Erythroblast (primary cell): Measurements from ENCODE around the gene KRTAP3-2.

Source experiments
- DNase-seq, 2 experiments: peaks; one replicate each; lab custom pipeline; 2025; lab: John Stamatoyannopoulos, UW
- GATA1 ChIP-seq: IDR thresholded peaks from 2 replicates; pipeline ENCODE4 v1.6.1; 2011; ENCODE audit warnings: low read depth, mild to moderate bottlenecking, control low read depth, low read length, moderate library complexity
- POLR2A ChIP-seq: IDR thresholded peaks from 2 replicates; pipeline ENCODE4 v1.6.1; 2011; ENCODE audit warnings: mild to moderate bottlenecking, low read length

KRTAP3-2 gene

GRCh38 chr17:41016578-41017215 lies 17.0 kb upstream of the KRTAP3-2 start:
- TF ChIP-seq GATA1 (no peak), POLR2A (no peak)
- no peak for DNase-seq

- TF ChIP-seq GATA1 (no peak), POLR2A (no peak)
- no peak for DNase-seq
Observed at GRCh38 chr17:41015454-41015853, 15.7 kb upstream of the KRTAP3-2 start.

GRCh38 chr17:41013606-41014005 lies 13.9 kb upstream of the KRTAP3-2 start:
- TF ChIP-seq POLR2A: no peak
- no peak for TF ChIP-seq GATA1
- DNase-seq: no peak

- TF ChIP-seq GATA1 (no peak), POLR2A (no peak)
- no peak for DNase-seq
Observed at GRCh38 chr17:41013181-41013580, 13.5 kb upstream of the KRTAP3-2 start.

- DNase-seq: no peak
- TF ChIP-seq POLR2A (no peak), GATA1 (no peak)
Observed at GRCh38 chr17:41012326-41013120, 12.8 kb upstream of the KRTAP3-2 start.

GRCh38 chr17:41010441-41010840 lies 10.7 kb upstream of the KRTAP3-2 start:
- no peak for TF ChIP-seq GATA1
- no peak for DNase-seq

DNA sequence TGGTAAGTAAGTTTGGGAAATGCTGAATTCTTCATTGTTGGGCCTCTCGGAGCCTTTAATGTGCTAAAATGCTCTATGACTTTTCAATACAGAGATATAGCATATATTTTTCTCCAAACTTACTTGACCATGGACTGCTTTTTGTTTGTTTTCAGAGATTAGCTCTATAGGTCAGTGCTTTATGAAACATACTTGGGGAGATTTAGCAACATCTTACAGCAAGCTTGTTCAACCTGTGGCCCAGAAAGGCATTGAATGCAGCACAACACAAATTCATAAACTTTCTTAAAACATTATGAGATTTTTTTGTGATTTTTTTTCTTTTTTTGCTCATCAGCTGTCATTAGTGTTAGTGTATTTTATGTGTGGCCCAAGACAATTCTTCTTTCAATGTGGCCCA lies 10.2 kb upstream of the KRTAP3-2 start:
- TF ChIP-seq GATA1 (no peak), POLR2A (no peak)

DNA sequence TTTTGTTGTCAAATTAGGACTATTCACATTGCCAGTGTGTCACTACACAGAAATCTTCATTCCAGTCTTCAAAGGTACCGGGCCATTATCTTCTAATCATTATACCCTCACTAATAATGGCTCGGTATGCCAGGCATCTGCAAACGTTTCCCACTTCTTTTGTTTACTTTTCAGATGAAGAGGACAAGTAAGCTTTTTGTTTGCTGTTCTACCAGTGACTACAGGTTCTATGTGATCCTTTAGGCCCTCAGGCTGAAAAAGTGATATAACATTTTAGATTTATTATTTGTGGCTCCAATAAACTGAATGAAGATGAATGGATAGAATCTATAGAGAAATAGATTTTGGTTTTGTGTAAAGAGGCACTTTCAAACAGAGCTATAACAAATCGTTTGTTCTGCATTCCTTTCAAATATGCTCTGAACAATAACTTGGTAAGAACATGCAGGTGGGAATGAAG lies 9.6 kb upstream of the KRTAP3-2 start:
- no peak for DNase-seq
- TF ChIP-seq POLR2A (no peak), GATA1 (no peak)

More for the DNA sequence above, 10.2 kb upstream of the KRTAP3-2 start:
- no peak for DNase-seq

GRCh38 chr17:41008811-41009210 lies 9.1 kb upstream of the KRTAP3-2 start, which contains the start of gene KRTAP3-1:
Gene KRTAP3-1 (minus strand): TSS chr17:41009128. CDS start chr17:41009074, 54 bp downstream.
- TF ChIP-seq GATA1: no peak
- TF ChIP-seq POLR2A: no peak
- no peak for DNase-seq

DNA sequence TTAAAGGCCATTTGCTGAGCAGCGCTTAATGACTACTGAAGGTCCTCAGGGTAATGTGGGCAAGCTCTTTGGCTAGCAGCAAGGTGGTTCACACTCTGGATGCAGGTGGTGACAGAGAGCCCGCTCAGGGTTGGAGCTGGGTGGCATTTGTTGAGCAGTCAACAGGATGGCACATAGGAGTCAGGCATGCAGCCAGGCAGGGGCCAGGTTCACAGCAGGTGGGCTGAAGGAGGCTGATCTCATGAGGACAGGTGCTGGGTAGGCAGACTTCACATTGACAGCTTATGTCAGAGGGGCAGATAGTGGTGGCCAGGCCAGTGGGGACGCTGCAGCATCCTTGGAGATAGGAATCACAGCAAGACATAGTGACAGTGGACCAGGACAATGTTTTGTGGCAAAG lies 4.7 kb upstream of the KRTAP3-2 start:
- TF ChIP-seq GATA1: no peak
- no peak for TF ChIP-seq POLR2A
- no peak for DNase-seq

DNA sequence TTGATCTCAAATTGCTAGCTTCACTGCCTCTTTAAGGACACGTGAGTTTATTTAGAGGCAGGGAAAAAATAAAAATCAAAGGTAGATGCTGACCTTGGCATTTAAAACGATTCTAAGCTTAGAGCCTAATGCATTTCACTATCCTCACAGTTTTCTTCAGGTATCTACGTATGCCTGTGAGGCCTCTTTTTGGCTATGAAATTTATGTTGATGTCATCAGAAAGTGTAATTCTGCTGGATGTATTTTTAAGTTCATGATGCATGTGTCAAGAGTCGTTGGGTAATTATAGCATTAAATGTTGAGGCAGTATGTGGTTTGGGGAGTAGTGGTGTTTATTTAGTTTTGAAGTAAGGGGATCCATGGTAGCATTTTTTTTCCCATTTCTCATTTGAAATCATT lies 4.2 kb upstream of the KRTAP3-2 start:
- TF ChIP-seq POLR2A (no peak), GATA1 (no peak)

GRCh38 chr17:41002814-41003213 lies 3.1 kb upstream of the KRTAP3-2 start:
- DNase-seq: no peak
- no peak for TF ChIP-seq GATA1
- no peak for TF ChIP-seq POLR2A

More for the DNA sequence above, 4.2 kb upstream of the KRTAP3-2 start:
- no peak for DNase-seq

GRCh38 chr17:41001795-41002194 lies 2.1 kb upstream of the KRTAP3-2 start:
- DNase-seq: no peak
- TF ChIP-seq GATA1: no peak
- TF ChIP-seq POLR2A: no peak

DNA sequence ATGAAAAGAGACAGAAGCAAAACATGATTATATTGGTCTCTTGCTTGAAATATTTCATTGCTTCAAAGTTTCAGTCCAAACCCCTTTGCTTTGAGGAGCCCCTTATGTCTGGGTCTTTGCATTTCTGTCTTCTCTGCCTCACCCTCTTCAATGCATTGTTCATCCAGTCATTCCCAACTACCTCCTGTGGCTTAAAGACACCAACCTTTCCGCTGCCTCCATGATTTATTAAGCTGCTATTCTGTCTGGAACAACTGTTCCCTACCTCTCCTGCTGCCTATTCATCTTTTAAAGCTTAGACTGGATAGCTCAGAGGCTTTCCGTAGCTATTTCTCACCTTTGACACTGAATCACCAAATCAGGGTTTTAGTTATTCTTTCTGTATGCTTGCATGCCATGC lies 2.3 kb downstream of the KRTAP3-2 start:
- no peak for DNase-seq
- TF ChIP-seq GATA1 (no peak), POLR2A (no peak)

GRCh38 chr17:40996829-40997228 lies 2.9 kb downstream of the KRTAP3-2 start:
- TF ChIP-seq GATA1 (no peak), POLR2A (no peak)
- no peak for DNase-seq

GRCh38 chr17:40995116-40995515 lies 4.6 kb downstream of the KRTAP3-2 start:
- TF ChIP-seq GATA1 (no peak), POLR2A (no peak)
- no peak for DNase-seq
